HEK293 (cell line): ENCODE results near the gene KIAA0825.

Experiments used
- CTCF ChIA-PET: fragments of 350-600 bp; formaldehyde crosslinking; extraction: SDS; loops from one replicate; lab custom pipeline; 2021; ENCODE audit warnings: antibody characterized with exemption; lab: Yijun Ruan, JAX
- POLR2A ChIA-PET: fragments of 300-600 bp; formaldehyde crosslinking; extraction: SDS; loops from one replicate; lab custom pipeline; 2020; ENCODE audit warnings: antibody characterized with exemption, inconsistent platforms; lab: Yijun Ruan, JAX
- H3K27ac ChIP-seq: fragments of 200-500 bp; sonication (Bioruptor generic); 2 replicates; pipeline ENCODE4 v1.5.1; 2014; ENCODE audit warnings: low read depth, low read length, control low read depth, inconsistent platforms; ENCODE audit errors: extremely low read depth
- H3K36me3 ChIP-seq, 2 experiments: fragments of 200-500 bp in 1 of 2; sonication (Bioruptor generic) in 1 of 2; 1 replicate in 1 of 2; 2 replicates in 1 of 2; pipeline ENCODE4 v1.5.1; 2014 to 2017; ENCODE audit warnings: inconsistent platforms in 2 of 2, low read length in 2 of 2; ENCODE audit not compliant: control insufficient read depth in 2 of 2, insufficient read depth in 1 of 2
- H3K4me1 ChIP-seq: fragments of 200-500 bp; sonication (Bioruptor generic); 2 replicates; pipeline ENCODE4 v1.5.1; 2014; ENCODE audit warnings: mild to moderate bottlenecking, low read length, inconsistent platforms; ENCODE audit not compliant: control insufficient read depth, insufficient read depth
- H3K4me3 ChIP-seq: 2 replicates; pipeline ENCODE4 v1.5.1; 2011; ENCODE audit warnings: low read depth, mild to moderate bottlenecking, control low read depth, low read length, moderate library complexity
- H3K9me3 ChIP-seq: fragments of 200-500 bp; sonication (Bioruptor generic); 2 replicates; pipeline ENCODE4 v1.5.1; 2014; ENCODE audit warnings: low read depth, low read length, inconsistent platforms; ENCODE audit not compliant: control insufficient read depth, insufficient read depth
- GLIS2 ChIP-seq: fragments of 450-650 bp; formaldehyde crosslinking; IDR thresholded peaks from 2 replicates; pipeline ENCODE4 v1.5.1; 2016; ENCODE audit warnings: missing biosample characterization, missing genetic modification characterization
- OSR2 ChIP-seq: fragments of 450-650 bp; formaldehyde crosslinking; IDR thresholded peaks from 2 replicates; pipeline ENCODE4 v1.5.1; 2016; ENCODE audit warnings: missing biosample characterization, missing genetic modification characterization
- PRDM10 ChIP-seq: fragments of 450-650 bp; formaldehyde crosslinking; IDR thresholded peaks from 2 replicates; pipeline ENCODE4 v1.5.1; 2016; ENCODE audit warnings: missing biosample characterization, missing genetic modification characterization
- SP7 ChIP-seq: fragments of 450-650 bp; formaldehyde crosslinking; IDR thresholded peaks from 2 replicates; pipeline ENCODE4 v1.5.1; 2016; ENCODE audit warnings: missing biosample characterization, missing genetic modification characterization
- YY1 ChIP-seq: fragments of 450-650 bp; formaldehyde crosslinking; IDR thresholded peaks from 2 replicates; pipeline ENCODE4 v1.5.1; 2018; ENCODE audit warnings: missing biosample characterization, missing genetic modification characterization
- ZBTB11 ChIP-seq: fragments of 450-650 bp; formaldehyde crosslinking; conservative IDR thresholded peaks from 2 replicates; pipeline ENCODE4 v1.5.1; 2016; ENCODE audit warnings: low read depth, missing biosample characterization, missing genetic modification characterization
- ZBTB17 ChIP-seq: fragments of 450-650 bp; formaldehyde crosslinking; IDR thresholded peaks from 2 replicates; pipeline ENCODE4 v1.5.1; 2016; ENCODE audit warnings: missing biosample characterization, missing genetic modification characterization
- ZBTB44 ChIP-seq: fragments of 450-650 bp; IDR thresholded peaks from 2 replicates; pipeline ENCODE4 v1.5.1; 2018; ENCODE audit warnings: missing biosample characterization, mild to moderate bottlenecking, missing genetic modification characterization
- ZBTB49 ChIP-seq: fragments of 450-650 bp; formaldehyde crosslinking; IDR thresholded peaks from 2 replicates; pipeline ENCODE4 v1.5.1; 2016; ENCODE audit warnings: missing biosample characterization, missing genetic modification characterization, low read depth
- ZEB2 ChIP-seq: fragments of 450-650 bp; formaldehyde crosslinking; IDR thresholded peaks from 2 replicates; pipeline ENCODE4 v1.5.1; 2016; ENCODE audit warnings: missing biosample characterization, missing genetic modification characterization
- ZNF121 ChIP-seq: fragments of 450-650 bp; formaldehyde crosslinking; IDR thresholded peaks from 2 replicates; pipeline ENCODE4 v1.5.1; 2016; ENCODE audit warnings: missing biosample characterization, missing genetic modification characterization
- ZNF132 ChIP-seq: fragments of 450-650 bp; formaldehyde crosslinking; IDR thresholded peaks from 2 replicates; pipeline ENCODE4 v1.5.1; 2017; ENCODE audit warnings: missing biosample characterization, missing genetic modification characterization, borderline replicate concordance
- ZNF155 ChIP-seq: fragments of 450-650 bp; formaldehyde crosslinking; IDR thresholded peaks from 2 replicates; pipeline ENCODE4 v1.5.1; 2016; ENCODE audit warnings: missing biosample characterization, missing genetic modification characterization
- ZNF184 ChIP-seq: fragments of 450-650 bp; IDR thresholded peaks from 2 replicates; pipeline ENCODE4 v1.5.1; 2018; ENCODE audit warnings: missing biosample characterization, mild to moderate bottlenecking, missing genetic modification characterization
- ZNF311 ChIP-seq: fragments of 450-650 bp; formaldehyde crosslinking; IDR thresholded peaks from 2 replicates; pipeline ENCODE4 v1.5.1; 2017; ENCODE audit warnings: missing biosample characterization, missing genetic modification characterization, borderline replicate concordance
- ZNF335 ChIP-seq: fragments of 450-650 bp; formaldehyde crosslinking; conservative IDR thresholded peaks from 2 replicates; pipeline ENCODE4 v1.5.1; 2016; ENCODE audit warnings: missing biosample characterization, missing genetic modification characterization
- ZNF366 ChIP-seq: fragments of 450-650 bp; formaldehyde crosslinking; conservative IDR thresholded peaks from 2 replicates; pipeline ENCODE4 v1.5.1; 2016; ENCODE audit warnings: missing biosample characterization, missing genetic modification characterization
- ZNF37A ChIP-seq: fragments of 450-650 bp; IDR thresholded peaks from 2 replicates; pipeline ENCODE4 v1.5.1; 2018; ENCODE audit warnings: missing biosample characterization, missing genetic modification characterization
- ZNF48 ChIP-seq: fragments of 450-650 bp; formaldehyde crosslinking; IDR thresholded peaks from 2 replicates; pipeline ENCODE4 v1.5.1; 2016; ENCODE audit warnings: missing biosample characterization, missing genetic modification characterization
- ZNF514 ChIP-seq: fragments of 450-650 bp; formaldehyde crosslinking; IDR thresholded peaks from 2 replicates; pipeline ENCODE4 v1.5.1; 2016; ENCODE audit warnings: missing biosample characterization, missing genetic modification characterization
- ZNF580 ChIP-seq: fragments of 450-650 bp; formaldehyde crosslinking; IDR thresholded peaks from 2 replicates; pipeline ENCODE4 v1.5.1; 2016; ENCODE audit warnings: missing biosample characterization, missing genetic modification characterization
- ZNF621 ChIP-seq: fragments of 450-650 bp; formaldehyde crosslinking; IDR thresholded peaks from 2 replicates; pipeline ENCODE4 v1.5.1; 2017; ENCODE audit warnings: missing biosample characterization, missing genetic modification characterization
- ZNF639 ChIP-seq: fragments of 450-650 bp; formaldehyde crosslinking; IDR thresholded peaks from 2 replicates; pipeline ENCODE4 v1.5.1; 2016; ENCODE audit warnings: missing biosample characterization, missing genetic modification characterization

Gene KIAA0825

GRCh38 chr5:94433397-94434163 is 184.8 kb downstream of the KIAA0825 start:
- ChIA-PET POLR2A (no interaction called here), CTCF (no interaction called here)
- Histone ChIP-seq H3K4me3 (no peak overlapping the region), H3K9me3 (no peaks in the 10 kb centered on the region), H3K4me1 (0 out of 2 replicates have a peak, but pooled peaks cover 1% of the 10 kb centered on the region), H3K36me3 (no peaks in the 10 kb centered on the region), H3K27ac (no peak overlapping the region)
- TF ChIP-seq OSR2 (tag by site-specific recombination) (no peak), ZNF311 (tag by site-specific recombination) (no peak), ZBTB49 (tag by site-specific recombination) (no peak), YY1 (no peak), ZNF37A (no peak), ZNF514 (no peak), ZEB2 (tag by site-specific recombination) (no peak), ZNF48 (tag by site-specific recombination) (no peak), ZBTB11 (no peak), GLIS2 (no peak), ZNF132 (tag by site-specific recombination) (no peak), ZBTB17 (tag by site-specific recombination) (no peak), ZNF121 (tag by site-specific recombination) (no peak), ZNF155 (tag by site-specific recombination) (no peak), ZNF621 (tag by site-specific recombination) (no peak), ZNF366 (no peak)

- ChIA-PET POLR2A (no interaction called here), CTCF (no interaction called here)
- no peaks in the 10 kb centered on the region for H3K9me3 ChIP-seq
- no peaks in the 10 kb centered on the region for H3K4me1 ChIP-seq
- no peak overlapping the region for H3K4me3 ChIP-seq
- H3K27ac ChIP-seq: no peak overlapping the region
- no peaks in the 10 kb centered on the region for H3K36me3 ChIP-seq
- peak; percentile 90 for TF ChIP-seq SP7
- 0 out of 2 replicates have a peak, but pooled peaks have one; percentile 12 for TF ChIP-seq ZNF580 (tag by site-specific recombination)
- 0 out of 2 replicates have a peak, but pooled peaks have one; percentile 20 for TF ChIP-seq PRDM10 (tag by site-specific recombination)
- 0 out of 2 replicates have a peak, but pooled peaks have one; percentile 9 for TF ChIP-seq ZNF335 (tag by site-specific recombination)
- TF ChIP-seq ZBTB44: no peak
- TF ChIP-seq ZNF639 (tag by site-specific recombination): 0 out of 2 replicates have a peak, but pooled peaks have one; percentile 52
- TF ChIP-seq ZNF184 (tag by site-specific recombination): no peak
Observed at GRCh38 chr5:94432499-94432898, 185.9 kb downstream of the KIAA0825 start.
